ENCODE results near the gene ADAMTSL1.

- TF ChIP-seq, protein P1, sequence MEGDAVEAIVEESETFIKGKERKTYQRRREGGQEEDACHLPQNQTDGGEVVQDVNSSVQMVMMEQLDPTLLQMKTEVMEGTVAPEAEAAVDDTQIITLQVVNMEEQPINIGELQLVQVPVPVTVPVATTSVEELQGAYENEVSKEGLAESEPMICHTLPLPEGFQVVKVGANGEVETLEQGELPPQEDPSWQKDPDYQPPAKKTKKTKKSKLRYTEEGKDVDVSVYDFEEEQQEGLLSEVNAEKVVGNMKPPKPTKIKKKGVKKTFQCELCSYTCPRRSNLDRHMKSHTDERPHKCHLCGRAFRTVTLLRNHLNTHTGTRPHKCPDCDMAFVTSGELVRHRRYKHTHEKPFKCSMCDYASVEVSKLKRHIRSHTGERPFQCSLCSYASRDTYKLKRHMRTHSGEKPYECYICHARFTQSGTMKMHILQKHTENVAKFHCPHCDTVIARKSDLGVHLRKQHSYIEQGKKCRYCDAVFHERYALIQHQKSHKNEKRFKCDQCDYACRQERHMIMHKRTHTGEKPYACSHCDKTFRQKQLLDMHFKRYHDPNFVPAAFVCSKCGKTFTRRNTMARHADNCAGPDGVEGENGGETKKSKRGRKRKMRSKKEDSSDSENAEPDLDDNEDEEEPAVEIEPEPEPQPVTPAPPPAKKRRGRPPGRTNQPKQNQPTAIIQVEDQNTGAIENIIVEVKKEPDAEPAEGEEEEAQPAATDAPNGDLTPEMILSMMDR (IDR thresholded peaks at IDR 0.05) = no peak
- TF ChIP-seq EP300 (IDR thresholded peaks at IDR 0.05) = no peak
- TF ChIP-seq POLR2A (IDR thresholded peaks at IDR 0.05) = no peak
- TF ChIP-seq POLR2AphosphoS5 (IDR thresholded peaks at IDR 0.05) = no peak
Observed at GRCh38 chr9:18658804-18659705, 185.1 kb downstream of the ADAMTSL1 start.
